ENCODE data around the gene POLL. TPM values are rescaled to one million over a fixed set of nuclear protein-coding genes. Genes with fewer than 3 reads are reported as not detected.
"Not testable (repeated sequence)": the region's sequence is repeated elsewhere in the genome, so short reads cannot be mapped to it uniquely, and the experiment has no call there.

Gene POLL
- total and polyA plus RNA-seq, 8 donors = 18.2 to 81.1 (median 30.6) TPM

- H3K4me3 ChIP-seq = no peak overlapping the region
- FAIRE-seq = no peak
- 83 to 100% methylated on average over 1 of the region's 1 CpG for WGBS, 2 donors
- H3K27ac ChIP-seq = no peak overlapping the region
- no peaks in the 10 kb centered on the region for H3K9me3 ChIP-seq
- no peaks in the 10 kb centered on the region for H3K27me3 ChIP-seq
- peaks cover 0 to 9% (median 0%) of the 10 kb centered on the region in 3 donors for H3K36me3 ChIP-seq
- H3K4me1 ChIP-seq = no peaks in the 10 kb centered on the region
- DNase-seq = peak in 1 of 6 donors; percentile 33
- ATAC-seq = peak in 2 of 4 donors; percentile 33 to 52
- TF ChIP-seq CTCF (IDR thresholded peaks at IDR 0.05) = no peak
- intact Hi-C loops (cut with DNase I) = loop anchor here in 1 of 3 donors (5.0 kb wide), 1 partner anchor 181 kb away; the partner anchor contains the start of gene NPM3
These were observed 13.5 kb upstream of the POLL start for GRCh38 chr10:101601541-101601940.

GRCh38 chr10:101597091-101597900, 9.2 kb upstream of the POLL start:
- Histone ChIP-seq H3K27ac (no peak overlapping the region), H3K36me3 (no peaks in the 10 kb centered on the region), H3K27me3 (no peaks in the 10 kb centered on the region), H3K4me1 (no peaks in the 10 kb centered on the region), H3K4me3 (no peak overlapping the region), H3K9me3 (no peaks in the 10 kb centered on the region)
- intact Hi-C loops (cut with DNase I) = no loop called here
- no peak for TF ChIP-seq CTCF (IDR thresholded peaks at IDR 0.05)
- ATAC-seq = no peak
- DNase-seq = no peak
- no peak for FAIRE-seq
- WGBS, 2 donors = 71 to 79% methylated on average over 14 of the region's 14 CpGs

GRCh38 chr10:101595591-101596433, 7.8 kb upstream of the POLL start:
- Histone ChIP-seq H3K4me1 (no peaks in the 10 kb centered on the region), H3K36me3 (no peaks in the 10 kb centered on the region), H3K4me3 (no peak overlapping the region), H3K27ac (no peak overlapping the region), H3K9me3 (no peaks in the 10 kb centered on the region), H3K27me3 (no peaks in the 10 kb centered on the region)
- no peak for FAIRE-seq
- 86 to 92% methylated on average over 13 of the region's 13 CpGs for WGBS, 2 donors
- no peak for ATAC-seq
- intact Hi-C loops (cut with DNase I) = no loop called here
- DNase-seq = no peak
- no peak for TF ChIP-seq CTCF (IDR thresholded peaks at IDR 0.05)

- 78 to 88% methylated on average over 2 of the region's 2 CpGs for WGBS, 2 donors
- FAIRE-seq; H3K4me3 ChIP-seq; H3K27me3 ChIP-seq; H3K27ac ChIP-seq; H3K36me3 ChIP-seq; H3K4me1 ChIP-seq; DNase-seq; intact Hi-C loops (cut with DNase I); H3K9me3 ChIP-seq: not testable (repeated sequence)
- ATAC-seq = peak in 2 of 4 donors; percentile 29 to 57
These were observed 5.3 kb upstream of the POLL start for GRCh38 chr10:101593331-101593730.

GRCh38 chr10:101588879-101589278, 822 bp upstream of the POLL start:
- Histone ChIP-seq H3K36me3 (no peaks in the 10 kb centered on the region), H3K4me3 (peak overlapping the region; percentile 66 to 94 (median 88)), H3K9me3 (no peaks in the 10 kb centered on the region), H3K27me3 (no peaks in the 10 kb centered on the region), H3K4me1 (peaks cover 3 to 8% (median 5%) of the 10 kb centered on the region in 3 donors), H3K27ac (no peak overlapping the region)
- DNase-seq (no peak), ATAC-seq (no peak), FAIRE-seq (no peak)
- 54 to 63% methylated on average over 5 of the region's 5 CpGs for WGBS, 2 donors
- intact Hi-C loops (cut with DNase I) = no loop called here
- TF ChIP-seq CTCF (IDR thresholded peaks at IDR 0.05) = no peak

All from pancreas (tissue), 10 donors.